Uterus (tissue), 4 donors: ENCODE data around the gene CHCHD4. TPM values are rescaled to one million over a fixed set of nuclear protein-coding genes. Genes with fewer than 3 reads are reported as not detected.

Experiments used
- DNase-seq, 2 donors: peaks; one replicate each; pipeline ENCODE4 v3.0.0-alpha.2; 2019 to 2020
- H3K27ac ChIP-seq, 2 donors: fragments of 200-600 bp; sonication (generic); 1 replicate in 1 of 2; 2 replicates in 1 of 2; pipeline ENCODE4 v1.5.1; 2016 to 2018
- H3K27me3 ChIP-seq, 2 donors: fragments of 200-600 bp; sonication (generic); one replicate each; pipeline ENCODE4 v1.5.1; 2018 to 2019; ENCODE audit warnings: control low read depth in 1 of 2
- H3K36me3 ChIP-seq, 2 donors: fragments of 200-600 bp; sonication (generic); one replicate each; pipeline ENCODE4 v1.5.1; 2019; ENCODE audit warnings: control low read depth in 1 of 2
- H3K4me1 ChIP-seq, 2 donors: fragments of 200-600 bp; sonication (generic); one replicate each; pipeline ENCODE4 v1.5.1; 2018 to 2019; ENCODE audit warnings: control low read depth in 1 of 2
- H3K4me3 ChIP-seq, 2 donors: fragments of 200-600 bp; sonication (generic); 1 replicate in 1 of 2; 2 replicates in 1 of 2; pipeline ENCODE4 v1.5.1; 2018 to 2019; ENCODE audit warnings: mild to moderate bottlenecking in 1 of 2
- H3K9me3 ChIP-seq, 2 donors: fragments of 200-600 bp; sonication (generic); one replicate each; pipeline ENCODE4 v1.5.1; 2019; ENCODE audit warnings: control low read depth in 1 of 2
- POLR2A ChIP-seq, 2 donors: fragments of 450-650 bp; IDR thresholded peaks; one replicate each; pipeline ENCODE4 v1.6.1; 2016; ENCODE audit warnings: antibody characterized with exemption in 2 of 2, mild to moderate bottlenecking in 1 of 2, moderate library complexity in 1 of 2
- intact Hi-C: fragments of 100-400 bp; cut with DNase I; formaldehyde crosslinking; loops from one replicate; pipeline ENCODE4 v1.15.1; 2023; ENCODE audit warnings: low total_unique reads
- total RNA-seq, 4 donors: library from RNA; depleted of rRNA in 3 of 4; stranded (reverse); fragments of >200 nt in 3 of 4; gene quantifications; one replicate each; pipeline versions ENCODE4 v1.1.0 to v1.2.4, GENCODE V29; 2014 to 2023
- TF ChIP-seq, protein P1 (sequence below), 4 experiments: fragments of 200-600 bp in 2 of 4; fragments of 450-650 bp in 2 of 4; sonication (generic) in 2 of 4; IDR thresholded peaks; one replicate each; pipeline ENCODE4 v1.5.1; 2016 to 2019; ENCODE audit warnings: antibody characterized with exemption in 4 of 4, mild to moderate bottlenecking in 2 of 4, moderate library complexity in 1 of 4
- donor health status: DM: yes; HTN: yes; CAD: no.

CHCHD4 gene
- total RNA-seq, 4 donors from 2014 or later: 6.2 to 12.0 (median 7.8) TPM

DNA sequence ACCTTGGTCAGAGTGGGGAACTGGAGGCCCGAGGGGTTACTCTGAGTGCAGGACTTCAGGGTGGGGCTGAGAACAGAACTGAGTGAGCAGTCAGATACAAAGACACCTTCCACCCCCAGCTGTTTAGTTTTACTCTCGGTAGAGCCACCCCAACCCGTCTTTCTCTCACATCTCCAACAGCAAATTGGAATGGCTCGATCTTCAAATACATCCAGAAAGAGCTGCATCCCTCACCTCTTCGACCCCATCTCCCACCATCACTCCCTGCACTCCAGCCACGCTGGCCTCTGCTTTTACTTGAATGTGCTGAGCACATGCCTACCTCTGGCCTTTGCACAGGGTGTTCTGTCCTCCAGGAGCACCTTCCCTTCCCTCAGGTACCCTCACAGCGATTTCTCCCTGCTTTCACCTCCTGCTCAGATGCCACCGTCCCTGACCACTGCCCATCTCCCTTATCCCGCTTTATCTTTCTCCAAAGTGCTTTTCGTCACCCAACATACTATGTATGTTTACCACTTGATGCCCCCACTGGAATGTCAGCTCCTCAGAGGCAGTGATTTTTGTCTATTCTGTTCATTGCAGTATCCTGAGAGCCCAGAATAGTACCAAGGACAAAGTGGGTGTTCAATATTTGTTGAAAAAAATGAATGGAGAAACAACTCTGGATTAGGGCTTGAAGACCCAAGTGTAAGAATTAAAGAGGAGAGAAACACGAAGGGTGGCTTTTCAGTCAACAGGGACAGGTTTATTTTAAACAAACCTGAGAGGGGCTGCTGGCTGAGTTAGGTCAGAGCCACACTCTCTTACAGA, 4.4 kb downstream of the CHCHD4 start:
- Histone ChIP-seq H3K36me3 (no peaks in the 10 kb centered on the region), H3K4me3 (no peak overlapping the region), H3K9me3 (no peaks in the 10 kb centered on the region), H3K27me3 (no peaks in the 10 kb centered on the region), H3K4me1 (peaks cover 0 to 5% of the 10 kb centered on the region in 2 donors), H3K27ac (no peak overlapping the region)
- DNase-seq: no peak
- intact Hi-C loops: loop anchor here (10.0 kb wide), 1 partner anchor 54 kb away; the partner anchor contains the start of genes LSM3 and XPC
- TF ChIP-seq POLR2A (IDR thresholded peaks at IDR 0.05): no peak
- TF ChIP-seq, protein P1, sequence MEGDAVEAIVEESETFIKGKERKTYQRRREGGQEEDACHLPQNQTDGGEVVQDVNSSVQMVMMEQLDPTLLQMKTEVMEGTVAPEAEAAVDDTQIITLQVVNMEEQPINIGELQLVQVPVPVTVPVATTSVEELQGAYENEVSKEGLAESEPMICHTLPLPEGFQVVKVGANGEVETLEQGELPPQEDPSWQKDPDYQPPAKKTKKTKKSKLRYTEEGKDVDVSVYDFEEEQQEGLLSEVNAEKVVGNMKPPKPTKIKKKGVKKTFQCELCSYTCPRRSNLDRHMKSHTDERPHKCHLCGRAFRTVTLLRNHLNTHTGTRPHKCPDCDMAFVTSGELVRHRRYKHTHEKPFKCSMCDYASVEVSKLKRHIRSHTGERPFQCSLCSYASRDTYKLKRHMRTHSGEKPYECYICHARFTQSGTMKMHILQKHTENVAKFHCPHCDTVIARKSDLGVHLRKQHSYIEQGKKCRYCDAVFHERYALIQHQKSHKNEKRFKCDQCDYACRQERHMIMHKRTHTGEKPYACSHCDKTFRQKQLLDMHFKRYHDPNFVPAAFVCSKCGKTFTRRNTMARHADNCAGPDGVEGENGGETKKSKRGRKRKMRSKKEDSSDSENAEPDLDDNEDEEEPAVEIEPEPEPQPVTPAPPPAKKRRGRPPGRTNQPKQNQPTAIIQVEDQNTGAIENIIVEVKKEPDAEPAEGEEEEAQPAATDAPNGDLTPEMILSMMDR (IDR thresholded peaks at IDR 0.05): no peak

DNA sequence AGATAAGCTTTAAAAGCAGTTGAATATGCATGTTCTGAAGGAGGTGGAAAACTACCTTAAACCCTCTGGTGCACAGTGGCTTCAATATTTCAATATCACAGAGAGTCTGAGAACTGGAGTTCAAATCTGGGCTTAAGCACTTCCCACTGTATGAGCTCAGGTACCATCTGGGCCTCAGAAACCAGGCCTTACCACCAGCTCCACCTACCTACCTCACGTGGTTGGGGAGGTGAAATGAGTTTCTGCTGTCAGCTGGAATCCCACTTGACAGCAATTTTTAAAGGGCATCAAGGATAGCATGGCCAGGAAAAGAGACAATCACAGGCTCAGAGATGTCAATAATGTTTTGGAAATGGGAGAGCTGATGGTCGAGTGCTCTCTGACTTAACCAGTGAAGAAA, 5.0 kb downstream of the CHCHD4 start:
- H3K4me3 ChIP-seq: no peak overlapping the region
- H3K9me3 ChIP-seq: no peaks in the 10 kb centered on the region
- TF ChIP-seq, protein P1 (IDR thresholded peaks at IDR 0.05): no peak
- H3K4me1 ChIP-seq: peaks cover 0 to 5% of the 10 kb centered on the region in 2 donors
- no peak for DNase-seq
- no peaks in the 10 kb centered on the region for H3K27me3 ChIP-seq
- intact Hi-C loops: loop anchor here (10.0 kb wide), 1 partner anchor 55 kb away; the partner anchor contains the start of genes LSM3 and XPC
- no peaks in the 10 kb centered on the region for H3K36me3 ChIP-seq
- no peak overlapping the region for H3K27ac ChIP-seq

DNA sequence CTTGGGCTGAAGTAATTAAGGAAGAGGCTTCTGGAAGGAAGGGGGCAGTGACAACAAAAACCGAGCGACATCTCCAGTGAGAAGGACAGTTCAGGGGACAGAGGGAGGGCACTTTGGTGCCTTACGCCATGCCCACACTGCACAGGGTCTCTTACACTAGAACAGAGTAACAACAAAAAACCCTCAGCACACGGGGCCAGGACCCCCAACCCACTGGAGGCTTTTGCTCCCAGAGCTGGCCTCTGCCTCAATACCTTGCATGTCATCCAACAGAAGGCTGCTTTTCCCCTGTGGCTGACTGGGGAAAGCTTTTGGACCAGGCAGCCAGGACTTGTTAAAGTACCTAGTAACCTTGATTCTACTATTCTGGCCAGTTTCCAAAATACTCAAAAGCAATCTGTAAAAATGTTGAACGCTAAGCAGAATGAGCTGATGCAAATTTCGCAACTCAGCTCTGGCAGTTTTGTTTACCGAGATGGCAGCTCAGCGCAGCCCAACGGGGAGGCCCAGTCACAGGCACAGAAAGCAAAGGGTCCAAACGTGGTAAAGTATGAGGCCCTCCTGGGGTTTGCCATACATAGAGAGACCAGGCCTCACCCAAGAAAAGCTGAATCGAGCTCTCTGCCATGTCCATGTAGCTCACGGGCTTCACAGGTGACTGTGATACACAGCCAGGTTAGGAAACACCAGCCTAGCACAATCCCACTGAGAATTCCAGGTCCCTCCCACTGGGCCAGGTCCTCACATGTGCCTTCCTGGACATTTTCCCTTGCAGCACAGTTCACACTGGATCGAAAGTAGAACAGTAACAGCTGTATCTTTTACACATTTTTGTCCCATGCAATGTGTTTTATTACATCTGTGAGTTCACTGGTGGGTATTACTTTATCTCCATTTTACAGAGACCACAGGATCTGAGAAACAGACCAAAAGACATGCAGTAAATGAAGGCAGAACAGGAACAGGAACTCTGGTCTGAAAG, 6.0 kb downstream of the CHCHD4 start:
- Histone ChIP-seq H3K36me3 (no peaks in the 10 kb centered on the region), H3K9me3 (no peaks in the 10 kb centered on the region), H3K27ac (no peak overlapping the region), H3K4me3 (no peak overlapping the region), H3K27me3 (no peaks in the 10 kb centered on the region), H3K4me1 (peaks cover 0 to 2% of the 10 kb centered on the region in 2 donors)
- DNase-seq: no peak
- intact Hi-C loops: no loop called here
- no peak for TF ChIP-seq POLR2A (IDR thresholded peaks at IDR 0.05)
- TF ChIP-seq, protein P1 (IDR thresholded peaks at IDR 0.05): no peak

DNA sequence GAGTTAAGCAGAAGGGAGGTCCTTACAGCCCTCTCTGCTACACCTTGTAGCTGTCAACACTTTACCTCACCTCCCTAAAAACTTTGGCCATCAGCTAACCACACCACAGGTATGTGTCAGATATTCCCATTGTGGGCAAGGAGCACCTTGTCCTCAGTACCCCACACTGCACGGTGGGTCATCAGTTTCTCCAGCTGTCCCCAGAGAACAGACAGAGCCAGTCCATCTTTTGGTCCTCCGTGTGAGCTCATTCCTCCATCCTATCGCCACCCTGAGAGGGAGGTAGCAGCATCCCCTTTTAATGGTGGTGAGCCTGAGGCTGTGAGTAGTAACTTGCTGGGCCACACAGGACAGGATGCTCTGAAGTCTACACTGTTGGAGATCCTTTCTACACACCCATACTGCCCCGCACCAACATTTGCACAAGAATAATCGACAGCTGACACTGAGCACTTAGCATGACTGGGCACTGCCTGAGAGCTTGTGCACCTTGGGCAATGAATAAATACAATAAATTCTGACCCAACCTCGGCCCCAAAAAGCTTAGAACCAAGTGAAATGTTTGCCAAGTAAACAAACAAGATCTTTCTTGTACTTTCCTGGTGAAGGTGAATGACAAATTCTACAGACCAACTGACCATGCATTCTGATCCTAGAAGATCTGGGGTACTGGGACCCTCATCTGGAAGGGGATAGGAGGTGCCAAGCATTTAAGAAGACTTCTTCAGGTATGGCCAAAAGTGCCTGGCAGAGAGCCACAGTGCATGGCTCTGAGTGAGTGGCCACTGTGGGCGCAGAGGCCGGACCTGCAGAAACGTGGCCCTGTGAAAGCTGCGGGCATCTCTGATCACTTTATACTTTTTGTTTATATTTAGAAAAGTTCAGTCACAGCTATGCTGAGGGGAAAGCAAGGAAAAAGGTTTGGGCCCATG, 6.9 kb downstream of the CHCHD4 start:
- Histone ChIP-seq H3K27ac (no peak overlapping the region), H3K27me3 (no peaks in the 10 kb centered on the region), H3K36me3 (no peaks in the 10 kb centered on the region), H3K4me3 (no peak overlapping the region), H3K9me3 (no peaks in the 10 kb centered on the region), H3K4me1 (no peaks in the 10 kb centered on the region)
- no peak for DNase-seq
- no peak for TF ChIP-seq POLR2A (IDR thresholded peaks at IDR 0.05)
- TF ChIP-seq, protein P1 (IDR thresholded peaks at IDR 0.05): no peak
- intact Hi-C loops: no loop called here
